Smooth muscle cell (in vitro differentiated cells): ENCODE data around the gene NUMA1. TPM values are rescaled to one million over a fixed set of nuclear protein-coding genes. Genes with fewer than 3 reads are reported as not detected.

Experiments used
- DNase-seq: peaks from one replicate; lab custom pipeline; 2025; ENCODE audit not compliant: unreplicated experiment; lab: John Stamatoyannopoulos, UW
- H2AFZ ChIP-seq: fragments of 200-600 bp; sonication (generic); 2 replicates; pipeline ENCODE4 v1.6.0; 2016; ENCODE audit warnings: antibody characterized with exemption, low read depth, mild to moderate bottlenecking
- H3F3A ChIP-seq: fragments of 200-600 bp; sonication (generic); 2 replicates; pipeline ENCODE4 v1.6.0; 2017; ENCODE audit warnings: antibody characterized with exemption, low read depth
- H3K27ac ChIP-seq: fragments of 200-600 bp; sonication (generic); 2 replicates; pipeline ENCODE4 v1.5.1; 2016; ENCODE audit warnings: low read depth, mild to moderate bottlenecking
- H3K27me3 ChIP-seq: fragments of 200-600 bp; sonication (generic); 2 replicates; pipeline ENCODE4 v1.6.1; 2016; ENCODE audit warnings: low read depth, mild to moderate bottlenecking
- H3K36me3 ChIP-seq: fragments of 200-600 bp; sonication (generic); 2 replicates; pipeline ENCODE4 v1.5.1; 2016; ENCODE audit warnings: low read depth
- H3K4me1 ChIP-seq: fragments of 200-600 bp; sonication (generic); 2 replicates; pipeline ENCODE4 v1.5.1; 2016; ENCODE audit warnings: low read depth
- H3K4me2 ChIP-seq: fragments of 200-600 bp; sonication (generic); 2 replicates; pipeline ENCODE4 v1.6.0; 2016; ENCODE audit warnings: mild to moderate bottlenecking
- H3K4me3 ChIP-seq: fragments of 200-600 bp; sonication (generic); 2 replicates; pipeline ENCODE4 v1.5.1; 2016; ENCODE audit warnings: mild to moderate bottlenecking
- H3K79me2 ChIP-seq: fragments of 200-600 bp; sonication (generic); 2 replicates; pipeline ENCODE4 v1.6.0; 2016; ENCODE audit warnings: low read depth, mild to moderate bottlenecking
- H3K9ac ChIP-seq: fragments of 200-600 bp; sonication (generic); 2 replicates; pipeline ENCODE4 v1.6.0; 2016; ENCODE audit warnings: low read depth
- H3K9me3 ChIP-seq: fragments of 200-600 bp; sonication (generic); replicated peaks from 2 replicates; pipeline ENCODE4 v1.5.1; 2016; ENCODE audit warnings: low read depth
- H4K20me1 ChIP-seq: fragments of 200-600 bp; sonication (generic); 2 replicates; pipeline ENCODE4 v1.6.0; 2016; ENCODE audit warnings: low read depth
- WGBS: methylation state at CpG from one replicate; pipeline ENCODE4 v1.1.7; 2016; ENCODE audit warnings: low lambda C conversion rate; 5-methylcytosine and 5-hydroxymethylcytosine counted together
- polyA plus RNA-seq: library from polyadenylated mRNA; unstranded; fragments of >200 nt; fragmentation: Nextera tagmentation; extraction: Ambion mirVana; gene quantifications from 2 replicates; pipeline ENCODE4 v1.2.1, GENCODE V29; 2016
- total RNA-seq: library from RNA; depleted of rRNA; stranded (reverse); fragments of >200 nt; gene quantifications from 2 replicates; pipeline ENCODE4 v1.2.3, GENCODE V29; 2014
- TF ChIP-seq, protein P1 (sequence below): fragments of 200-600 bp; sonication (generic); IDR thresholded peaks from 2 replicates; pipeline ENCODE4 v1.5.1; 2017; ENCODE audit warnings: borderline replicate concordance, mild to moderate bottlenecking, antibody characterized with exemption; ENCODE audit not compliant: insufficient read depth, poor library complexity, severe bottlenecking

Gene NUMA1
- total and polyA plus RNA-seq, 2 experiments from 2014 or later: 72.4 to 107 TPM

- TF ChIP-seq, protein P1, sequence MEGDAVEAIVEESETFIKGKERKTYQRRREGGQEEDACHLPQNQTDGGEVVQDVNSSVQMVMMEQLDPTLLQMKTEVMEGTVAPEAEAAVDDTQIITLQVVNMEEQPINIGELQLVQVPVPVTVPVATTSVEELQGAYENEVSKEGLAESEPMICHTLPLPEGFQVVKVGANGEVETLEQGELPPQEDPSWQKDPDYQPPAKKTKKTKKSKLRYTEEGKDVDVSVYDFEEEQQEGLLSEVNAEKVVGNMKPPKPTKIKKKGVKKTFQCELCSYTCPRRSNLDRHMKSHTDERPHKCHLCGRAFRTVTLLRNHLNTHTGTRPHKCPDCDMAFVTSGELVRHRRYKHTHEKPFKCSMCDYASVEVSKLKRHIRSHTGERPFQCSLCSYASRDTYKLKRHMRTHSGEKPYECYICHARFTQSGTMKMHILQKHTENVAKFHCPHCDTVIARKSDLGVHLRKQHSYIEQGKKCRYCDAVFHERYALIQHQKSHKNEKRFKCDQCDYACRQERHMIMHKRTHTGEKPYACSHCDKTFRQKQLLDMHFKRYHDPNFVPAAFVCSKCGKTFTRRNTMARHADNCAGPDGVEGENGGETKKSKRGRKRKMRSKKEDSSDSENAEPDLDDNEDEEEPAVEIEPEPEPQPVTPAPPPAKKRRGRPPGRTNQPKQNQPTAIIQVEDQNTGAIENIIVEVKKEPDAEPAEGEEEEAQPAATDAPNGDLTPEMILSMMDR: no peak
Observed at GRCh38 chr11:72010529-72011233, 69.7 kb downstream of the NUMA1 start.

GRCh38 chr11:72009156-72009555 is 71.2 kb downstream of the NUMA1 start:
- WGBS: 94% methylated on average over 5 of the region's 6 CpGs
- Histone ChIP-seq H3K27ac (no peak overlapping the region), H3K27me3 (no peaks in the 10 kb centered on the region), H3K4me1 (no peaks in the 10 kb centered on the region), H3K4me3 (no peak overlapping the region), H4K20me1 (peaks cover 79% of the 10 kb centered on the region), H3K9ac (no peak overlapping the region), H2AFZ (no peak overlapping the region), H3K79me2 (peaks cover 6% of the 10 kb centered on the region), H3F3A (peaks cover 31% of the 10 kb centered on the region), H3K36me3 (peaks cover 9% of the 10 kb centered on the region), H3K4me2 (no peak overlapping the region), H3K9me3 (no peaks in the 10 kb centered on the region)
- no peak for DNase-seq
- TF ChIP-seq, protein P1: no peak

More at GRCh38 chr11:72010529-72011233, 69.7 kb downstream of the NUMA1 start:
- H3K4me3 ChIP-seq: no peak overlapping the region
- H3K79me2 ChIP-seq: peaks cover 6% of the 10 kb centered on the region
- H4K20me1 ChIP-seq: peaks cover 65% of the 10 kb centered on the region
- no peak overlapping the region for H3K9ac ChIP-seq
- H3K4me2 ChIP-seq: no peak overlapping the region
- H3K9me3 ChIP-seq: no peaks in the 10 kb centered on the region
- no peaks in the 10 kb centered on the region for H3K27me3 ChIP-seq
- H3F3A ChIP-seq: peaks cover 20% of the 10 kb centered on the region
- peaks cover 9% of the 10 kb centered on the region for H3K36me3 ChIP-seq
- WGBS: 90% methylated on average over 10 of the region's 10 CpGs
- H3K27ac ChIP-seq: no peak overlapping the region
- DNase-seq: no peak
- no peaks in the 10 kb centered on the region for H3K4me1 ChIP-seq
- H2AFZ ChIP-seq: no peak overlapping the region

DNA sequence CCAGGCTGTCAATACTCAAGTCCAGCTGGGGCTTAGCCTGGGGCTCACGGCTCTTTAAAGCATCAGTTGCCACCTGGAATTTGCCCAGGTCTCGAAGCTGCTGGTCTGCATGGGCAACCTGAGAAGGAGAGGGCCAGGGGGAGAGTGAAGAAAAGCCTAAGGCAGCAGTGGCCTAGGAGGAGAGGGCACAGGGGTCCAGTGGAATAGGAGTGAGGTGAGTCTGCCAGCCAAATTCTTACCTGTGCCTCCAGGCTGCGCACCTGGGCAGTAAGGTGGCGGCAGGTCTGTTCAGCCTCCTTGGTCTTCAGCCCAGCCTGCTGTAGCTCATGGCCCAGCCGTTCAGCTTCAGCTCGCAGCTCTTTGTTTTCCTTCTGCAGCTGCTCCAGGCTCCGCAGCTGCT is 71.6 kb downstream of the NUMA1 start:
- TF ChIP-seq, protein P1: no peak
- no peak for DNase-seq
- H3K36me3 ChIP-seq: peaks cover 9% of the 10 kb centered on the region
- no peak overlapping the region for H3K9ac ChIP-seq
- no peaks in the 10 kb centered on the region for H3K4me1 ChIP-seq
- H3K4me2 ChIP-seq: no peak overlapping the region
- WGBS: 94% methylated on average over 7 of the region's 7 CpGs
- peaks cover 78% of the 10 kb centered on the region for H4K20me1 ChIP-seq
- H3F3A ChIP-seq: peaks cover 34% of the 10 kb centered on the region
- H3K27me3 ChIP-seq: no peaks in the 10 kb centered on the region
- H3K4me3 ChIP-seq: no peak overlapping the region
- H3K79me2 ChIP-seq: peaks cover 6% of the 10 kb centered on the region
- no peak overlapping the region for H2AFZ ChIP-seq
- no peaks in the 10 kb centered on the region for H3K9me3 ChIP-seq
- H3K27ac ChIP-seq: peak overlapping the region; percentile 19

- no peak overlapping the region for H2AFZ ChIP-seq
- no peak for DNase-seq
- H3K4me1 ChIP-seq: no peaks in the 10 kb centered on the region
- peaks cover 81% of the 10 kb centered on the region for H4K20me1 ChIP-seq
- H3K9me3 ChIP-seq: no peaks in the 10 kb centered on the region
- H3K27me3 ChIP-seq: no peaks in the 10 kb centered on the region
- no peak overlapping the region for H3K4me3 ChIP-seq
- H3K4me2 ChIP-seq: no peak overlapping the region
- H3K36me3 ChIP-seq: peaks cover 9% of the 10 kb centered on the region
- no peak overlapping the region for H3K27ac ChIP-seq
- peaks cover 6% of the 10 kb centered on the region for H3K79me2 ChIP-seq
- WGBS: 92% methylated on average over 5 of the region's 5 CpGs
- H3F3A ChIP-seq: peaks cover 40% of the 10 kb centered on the region
- TF ChIP-seq, protein P1: no peak
- H3K9ac ChIP-seq: no peak overlapping the region
Observed at GRCh38 chr11:72007587-72007986, 72.8 kb downstream of the NUMA1 start.
